ENCODE measurements around the gene FANCC. TPM values are rescaled to one million over a fixed set of nuclear protein-coding genes. Genes with fewer than 3 reads are reported as not detected.

FANCC gene
- total and polyA plus RNA-seq, 2 of the 13 experiments (the other 11 are each of a cell fraction or from before 2014, with no cell fraction given): 7.4 to 8.6 TPM

GRCh38 chr9:95112436-95113280, 204.9 kb downstream of the FANCC start:
- no peak overlapping the region for H3K9ac ChIP-seq (ENCODE audit: insufficient read depth, low read depth, low read length)
- no peak for FAIRE-seq
- whole genome bisulfite sequencing (ENCODE audit: low lambda C conversion rate): 90% methylated on average over 12 of the region's 12 CpGs
- no peak for ATAC-seq
- no peaks in the 10 kb centered on the region for H3K27me3 ChIP-seq (ENCODE audit: control insufficient read depth in 1 of 2, insufficient read depth in 2 of 2, low read length in 2 of 2)
- H3K4me3 ChIP-seq (replicated peaks in 1 of 3; ENCODE audit: insufficient read depth in 1 of 3, low read depth in 2 of 3, low read length in 3 of 3): no peak overlapping the region
- no peaks in the 10 kb centered on the region for H3K9me3 ChIP-seq (ENCODE audit: low read length)
- in situ Hi-C loops (cut with HindIII; ENCODE audit: extremely low pct_ligation_motif_present, low pct_unique_long_range_greater_than_20kb): no loop called here
- no peak overlapping the region for H3K27ac ChIP-seq (ENCODE audit: extremely low read length, insufficient read depth, low read length)
- intact Hi-C loops (cut with micrococcal nuclease; ENCODE audit: unreplicated experiment): no loop called here
- TF ChIP-seq JUNB (CRISPR knock-in tag; IDR thresholded peaks at IDR 0.05; ENCODE audit: borderline replicate concordance) (no peak), GLMP (CRISPR knock-in tag; IDR thresholded peaks at IDR 0.05; ENCODE audit: borderline replicate concordance) (no peak), POLR2A (IDR thresholded peaks at IDR 0.05; ENCODE audit: insufficient read depth in 1 of 2, low read depth in 2 of 2, low read length in 2 of 2) (0 out of 4 replicates have a peak, but pooled peaks of 1 of the 2 experiments have one; percentile 18)
- ChIA-PET CTCF (ENCODE audit: low intra/inter-chr PET ratio, low total read pairs) (no interaction called here), POLR2A (no interaction called here)
- H3K4me1 ChIP-seq (ENCODE audit: insufficient read depth, low read length): peaks cover 9% of the 10 kb centered on the region
- H2AFZ ChIP-seq (ENCODE audit: low read length): no peak overlapping the region
- peaks cover 7 to 10% of the 10 kb centered on the region in 2 experiments; a peak in 4 of 5 replicates for H3K36me3 ChIP-seq (replicated peaks in 1 of 2; ENCODE audit: control insufficient read depth in 1 of 2, insufficient read depth in 2 of 2, low read length in 2 of 2)
- BruUV-seq (replicated peaks): no TSS peak
- no peaks in the 10 kb centered on the region for H3K79me2 ChIP-seq (ENCODE audit: insufficient read depth, low read length)
- DNase-seq (ENCODE audit: low spot score): no peak
- no peak overlapping the region for H3K4me2 ChIP-seq (ENCODE audit: low read depth, low read length)
- no peaks in the 10 kb centered on the region for H4K20me1 ChIP-seq (ENCODE audit: insufficient read depth, low read length)

- BruUV-seq (replicated peaks): no TSS peak
- 96% methylated on average over 11 of the region's 11 CpGs for WGBS (ENCODE audit: low lambda C conversion rate)
- ChIA-PET POLR2A (no interaction called here), CTCF (ENCODE audit: low intra/inter-chr PET ratio, low total read pairs) (no interaction called here)
- Histone ChIP-seq H3K4me3 (replicated peaks in 1 of 3; ENCODE audit: insufficient read depth in 1 of 3, low read depth in 2 of 3, low read length in 3 of 3) (no peak overlapping the region), H2AFZ (ENCODE audit: low read length) (no peak overlapping the region), H4K20me1 (ENCODE audit: insufficient read depth, low read length) (no peaks in the 10 kb centered on the region), H3K36me3 (replicated peaks in 1 of 2; ENCODE audit: control insufficient read depth in 1 of 2, insufficient read depth in 2 of 2, low read length in 2 of 2) (peaks cover 8 to 13% of the 10 kb centered on the region in 2 experiments; a peak in 4 of 5 replicates), H3K4me2 (ENCODE audit: low read depth, low read length) (no peak overlapping the region), H3K27ac (ENCODE audit: extremely low read length, insufficient read depth, low read length) (no peak overlapping the region), H3K27me3 (ENCODE audit: control insufficient read depth in 1 of 2, insufficient read depth in 2 of 2, low read length in 2 of 2) (no peaks in the 10 kb centered on the region), H3K4me1 (ENCODE audit: insufficient read depth, low read length) (peaks cover 9% of the 10 kb centered on the region), H3K79me2 (ENCODE audit: insufficient read depth, low read length) (no peaks in the 10 kb centered on the region), H3K9me3 (ENCODE audit: low read length) (no peaks in the 10 kb centered on the region), H3K9ac (ENCODE audit: insufficient read depth, low read depth, low read length) (no peak overlapping the region)
- DNase-seq (ENCODE audit: low spot score) (no peak), ATAC-seq (no peak), FAIRE-seq (no peak)
- intact Hi-C loops (cut with micrococcal nuclease; ENCODE audit: unreplicated experiment): no loop called here
- in situ Hi-C loops (cut with HindIII; ENCODE audit: extremely low pct_ligation_motif_present, low pct_unique_long_range_greater_than_20kb): no loop called here
- TF ChIP-seq ZNF501 (CRISPR knock-in tag; IDR thresholded peaks at IDR 0.05): no peak
- TF ChIP-seq FOXA1 (IDR thresholded peaks at IDR 0.05): no peak
- no peak for TF ChIP-seq FOXA1 (CRISPR knock-in tag; IDR thresholded peaks at IDR 0.05)
- TF ChIP-seq GRHL1 (CRISPR knock-in tag; conservative IDR thresholded peaks at IDR 0.05): no peak
These were observed 205.8 kb downstream of the FANCC start for GRCh38 chr9:95111716-95112115.
